Endothelial cell of umbilical vein (primary cell): ENCODE data around the gene KANK2. TPM values are rescaled to one million over a fixed set of nuclear protein-coding genes. Genes with fewer than 3 reads are reported as not detected.

ENCODE experiments used
- BruUV-seq: library from RNA; stranded (reverse); fragments of 400-500 nt; replicated peaks from 2 replicates; lab custom pipeline; 2021; lab: Mats Ljungman, UMichigan
- CTCF ChIA-PET: fragments of 300-600, 350-600 bp; sonication (Branson Sonifier 250); formaldehyde crosslinking; loops from one replicate; lab custom pipeline; 2021; ENCODE audit warnings: antibody characterized with exemption, inconsistent platforms; lab: Charles Lee
- POLR2A ChIA-PET: fragments of 300-600, 350-600 bp; sonication (Branson Sonifier 250); formaldehyde crosslinking; loops from one replicate; lab custom pipeline; 2021; ENCODE audit warnings: antibody characterized with exemption, inconsistent platforms; lab: Charles Lee
- DNase-seq: peaks from one replicate; pipeline ENCODE4 v3.0.0-alpha.2; 2011; ENCODE audit warnings: low read depth, low spot score
- FAIRE-seq: peaks from 2 replicates; lab custom pipeline; 2011; peaks lifted over from hg19 to GRCh38; lab: Jason Lieb, UNC
- H2AFZ ChIP-seq: 2 replicates; pipeline ENCODE4 v1.6.0; 2012; ENCODE audit warnings: low read depth, low read length, control low read depth, inconsistent platforms
- H3K27ac ChIP-seq: 2 replicates; pipeline ENCODE4 v1.5.1; 2011; ENCODE audit warnings: low read depth, mild to moderate bottlenecking, control low read depth, low read length, moderate library complexity; ENCODE audit not compliant: insufficient read depth
- H3K27me3 ChIP-seq, 2 experiments: 2 replicates each; pipeline versions ENCODE4 v1.6.0 to v1.6.1; 2011; ENCODE audit warnings: low read length in 2 of 2, mixed read lengths in 1 of 2; ENCODE audit not compliant: control insufficient read depth in 2 of 2, insufficient read depth in 2 of 2
- H3K36me3 ChIP-seq, 2 experiments: 2 replicates in 1 of 2; 3 replicates in 1 of 2; pipeline ENCODE4 v1.5.1; 2011; ENCODE audit warnings: low read length in 2 of 2, mild to moderate bottlenecking in 1 of 2, moderate library complexity in 1 of 2; ENCODE audit not compliant: control insufficient read depth in 2 of 2, insufficient read depth in 2 of 2; ENCODE audit errors: extremely low read depth in 1 of 2
- H3K4me1 ChIP-seq: 3 replicates; pipeline ENCODE4 v1.5.1; 2011; ENCODE audit warnings: mild to moderate bottlenecking, low read length; ENCODE audit not compliant: control insufficient read depth, insufficient read depth; ENCODE audit errors: extremely low read depth
- H3K4me2 ChIP-seq: 2 replicates; pipeline ENCODE4 v1.6.1; 2011; ENCODE audit warnings: low read length, control low read depth, mixed read lengths; ENCODE audit not compliant: insufficient read depth
- H3K4me3 ChIP-seq, 3 experiments: fragments of 200-600 bp in 1 of 3; sonication (generic), shearing (Covaris generic) in 1 of 3; replicated peaks in 1 of 3; 2 replicates each; pipeline ENCODE4 v1.5.1; 2011 to 2016; ENCODE audit warnings: control low read depth in 3 of 3, low read length in 3 of 3, mild to moderate bottlenecking in 2 of 3, inconsistent platforms in 1 of 3, low read depth in 1 of 3, moderate library complexity in 1 of 3; ENCODE audit not compliant: insufficient read depth in 1 of 3
- H3K79me2 ChIP-seq: 2 replicates; pipeline ENCODE4 v1.6.0; 2012; ENCODE audit warnings: low read length, inconsistent platforms; ENCODE audit not compliant: control insufficient read depth, insufficient read depth
- H3K9ac ChIP-seq: replicated peaks from 2 replicates; pipeline ENCODE3; 2011; ENCODE audit warnings: low read length, control low read depth; ENCODE audit not compliant: insufficient read depth; ENCODE audit errors: extremely low read depth
- H3K9me1 ChIP-seq: replicated peaks from 3 replicates; pipeline ENCODE4 v1.6.0; 2011; ENCODE audit warnings: mild to moderate bottlenecking, low read length; ENCODE audit not compliant: control insufficient read depth, insufficient read depth; ENCODE audit errors: extremely low read depth
- H3K9me3 ChIP-seq: replicated peaks from 2 replicates; pipeline ENCODE4 v1.5.1; 2012; ENCODE audit warnings: low read length, inconsistent platforms; ENCODE audit not compliant: control insufficient read depth, insufficient read depth
- H4K20me1 ChIP-seq: replicated peaks from 2 replicates; pipeline ENCODE3; 2011; ENCODE audit warnings: mild to moderate bottlenecking, low read length; ENCODE audit not compliant: control insufficient read depth, insufficient read depth; ENCODE audit errors: extremely low read depth
- EZH2 ChIP-seq: IDR thresholded peaks from 2 replicates; pipeline ENCODE4 v1.6.1; 2012; ENCODE audit warnings: borderline replicate concordance, low read depth, mild to moderate bottlenecking, moderate library complexity, low read length, inconsistent platforms; ENCODE audit not compliant: severe bottlenecking
- FOS ChIP-seq: IDR thresholded peaks from 2 replicates; pipeline ENCODE4 v1.6.1; 2011; ENCODE audit warnings: mild to moderate bottlenecking, low read length, moderate library complexity, borderline replicate concordance; ENCODE audit not compliant: insufficient read depth
- GATA2 ChIP-seq: IDR thresholded peaks from 2 replicates; pipeline ENCODE4 v1.7.0; 2011; ENCODE audit warnings: low read depth, mild to moderate bottlenecking, moderate library complexity, mixed read lengths, low read length; ENCODE audit not compliant: insufficient read length, insufficient read depth
- JUN ChIP-seq: IDR thresholded peaks from 2 replicates; pipeline ENCODE4 v1.6.1; 2011; ENCODE audit warnings: borderline replicate concordance, low read depth; ENCODE audit not compliant: insufficient read length, insufficient read depth
- MYC ChIP-seq: IDR thresholded peaks from one replicate; pipeline ENCODE4 v1.6.1; 2011; ENCODE audit warnings: mild to moderate bottlenecking, low read depth, low read length
- POLR2A ChIP-seq: IDR thresholded peaks from 2 replicates; pipeline ENCODE4 v1.6.1; 2012; ENCODE audit warnings: low read depth, mild to moderate bottlenecking, control low read depth, low read length
- POLR2AphosphoS5 ChIP-seq: IDR thresholded peaks from 2 replicates; pipeline ENCODE4 v1.6.1; 2012; ENCODE audit warnings: low read depth, mild to moderate bottlenecking, control low read depth, low read length, moderate library complexity; ENCODE audit not compliant: insufficient read depth
- dilution Hi-C: fragments of 300-500 bp; cut with MboI; formaldehyde crosslinking; loops from one replicate; pipeline ENCODE4 v1.15.0; 2019; ENCODE audit warnings: low sequenced_read_pairs; ENCODE audit not compliant: extremely low pct_ligation_motif_present
- intact Hi-C: fragments of 100-400 bp; cut with micrococcal nuclease; formaldehyde crosslinking; loops from one replicate; pipeline ENCODE4 v1.10.0; 2022
- polyA plus RNA-seq, 4 experiments: library from polyadenylated mRNA; depleted of rRNA in 3 of 4; stranded (reverse) in 3 of 4; unstranded in 1 of 4; fragments of >200 nt; gene quantifications; 2 replicates each; pipeline versions ENCODE4 v1.2.1 to v1.2.3, GENCODE V29; 2011 to 2012; ENCODE audit warnings: missing spikeins in 1 of 4
- total RNA-seq: library from RNA; stranded (reverse); gene quantifications from 2 replicates; pipeline ENCODE4 v1.2.3, GENCODE V29; 2021
- TF ChIP-seq, protein P1 (sequence below): IDR thresholded peaks from 2 replicates; pipeline ENCODE4 v1.6.1; 2011; ENCODE audit not compliant: insufficient read depth, insufficient read length
- TF ChIP-seq, protein P2 (sequence below), 2 donors: IDR thresholded peaks; 1 replicate in 1 of 2; 2 replicates in 1 of 2; pipeline ENCODE4 v1.5.1; 2011; ENCODE audit warnings: low read length in 2 of 2, mild to moderate bottlenecking in 2 of 2, moderate library complexity in 2 of 2, control low read depth in 1 of 2, inconsistent platforms in 1 of 2, low read depth in 1 of 2; ENCODE audit not compliant: insufficient read depth in 1 of 2; ENCODE audit errors: extremely low read depth in 1 of 2

KANK2 gene
- total and polyA plus RNA-seq, 2 donors (not counting 3 experiments of a cell fraction or from before 2014, with no cell fraction given) = 41.7 to 77.9 TPM

GRCh38 chr19:11145536-11145924 lies 51.8 kb downstream of the KANK2 start:
- POLR2A ChIA-PET = no interaction called here
- H4K20me1 ChIP-seq = no peaks in the 10 kb centered on the region
- DNase-seq (no peak), FAIRE-seq (no peak)
- H3K27me3 ChIP-seq = no peaks in the 10 kb centered on the region
- H3K9me1 ChIP-seq = no peaks in the 10 kb centered on the region
- peaks cover 5% of the 10 kb centered on the region for H3K79me2 ChIP-seq
- no peak overlapping the region for H3K27ac ChIP-seq
- intact Hi-C loops = no loop called here
- TF ChIP-seq GATA2 (no peak), POLR2A (no peak), EZH2 (no peak), FOS (no peak), MYC (no peak), JUN (no peak), POLR2AphosphoS5 (no peak)
- TF ChIP-seq, protein P1, sequence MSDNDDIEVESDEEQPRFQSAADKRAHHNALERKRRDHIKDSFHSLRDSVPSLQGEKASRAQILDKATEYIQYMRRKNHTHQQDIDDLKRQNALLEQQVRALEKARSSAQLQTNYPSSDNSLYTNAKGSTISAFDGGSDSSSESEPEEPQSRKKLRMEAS = no peak
- TF ChIP-seq, protein P2, sequence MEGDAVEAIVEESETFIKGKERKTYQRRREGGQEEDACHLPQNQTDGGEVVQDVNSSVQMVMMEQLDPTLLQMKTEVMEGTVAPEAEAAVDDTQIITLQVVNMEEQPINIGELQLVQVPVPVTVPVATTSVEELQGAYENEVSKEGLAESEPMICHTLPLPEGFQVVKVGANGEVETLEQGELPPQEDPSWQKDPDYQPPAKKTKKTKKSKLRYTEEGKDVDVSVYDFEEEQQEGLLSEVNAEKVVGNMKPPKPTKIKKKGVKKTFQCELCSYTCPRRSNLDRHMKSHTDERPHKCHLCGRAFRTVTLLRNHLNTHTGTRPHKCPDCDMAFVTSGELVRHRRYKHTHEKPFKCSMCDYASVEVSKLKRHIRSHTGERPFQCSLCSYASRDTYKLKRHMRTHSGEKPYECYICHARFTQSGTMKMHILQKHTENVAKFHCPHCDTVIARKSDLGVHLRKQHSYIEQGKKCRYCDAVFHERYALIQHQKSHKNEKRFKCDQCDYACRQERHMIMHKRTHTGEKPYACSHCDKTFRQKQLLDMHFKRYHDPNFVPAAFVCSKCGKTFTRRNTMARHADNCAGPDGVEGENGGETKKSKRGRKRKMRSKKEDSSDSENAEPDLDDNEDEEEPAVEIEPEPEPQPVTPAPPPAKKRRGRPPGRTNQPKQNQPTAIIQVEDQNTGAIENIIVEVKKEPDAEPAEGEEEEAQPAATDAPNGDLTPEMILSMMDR (IDR thresholded peaks at IDR 0.05; ENCODE audit: extremely low read depth in 1 of 2, insufficient read depth in 1 of 2, low read depth in 1 of 2, low read length in 2 of 2) = no peak
- H3K4me3 ChIP-seq = no peak overlapping the region
- no peak overlapping the region for H2AFZ ChIP-seq
- CTCF ChIA-PET = no interaction called here
- H3K9me3 ChIP-seq = no peaks in the 10 kb centered on the region
- H3K9ac ChIP-seq = no peak overlapping the region
- BruUV-seq = no TSS peak
- no peak overlapping the region for H3K4me2 ChIP-seq
- H3K4me1 ChIP-seq = peaks cover 23% of the 10 kb centered on the region
- dilution Hi-C loops = no loop called here
- H3K36me3 ChIP-seq = no peaks in the 10 kb centered on the region
